ENCODE results near the gene POLE4.

- TF ChIP-seq, protein P1, sequence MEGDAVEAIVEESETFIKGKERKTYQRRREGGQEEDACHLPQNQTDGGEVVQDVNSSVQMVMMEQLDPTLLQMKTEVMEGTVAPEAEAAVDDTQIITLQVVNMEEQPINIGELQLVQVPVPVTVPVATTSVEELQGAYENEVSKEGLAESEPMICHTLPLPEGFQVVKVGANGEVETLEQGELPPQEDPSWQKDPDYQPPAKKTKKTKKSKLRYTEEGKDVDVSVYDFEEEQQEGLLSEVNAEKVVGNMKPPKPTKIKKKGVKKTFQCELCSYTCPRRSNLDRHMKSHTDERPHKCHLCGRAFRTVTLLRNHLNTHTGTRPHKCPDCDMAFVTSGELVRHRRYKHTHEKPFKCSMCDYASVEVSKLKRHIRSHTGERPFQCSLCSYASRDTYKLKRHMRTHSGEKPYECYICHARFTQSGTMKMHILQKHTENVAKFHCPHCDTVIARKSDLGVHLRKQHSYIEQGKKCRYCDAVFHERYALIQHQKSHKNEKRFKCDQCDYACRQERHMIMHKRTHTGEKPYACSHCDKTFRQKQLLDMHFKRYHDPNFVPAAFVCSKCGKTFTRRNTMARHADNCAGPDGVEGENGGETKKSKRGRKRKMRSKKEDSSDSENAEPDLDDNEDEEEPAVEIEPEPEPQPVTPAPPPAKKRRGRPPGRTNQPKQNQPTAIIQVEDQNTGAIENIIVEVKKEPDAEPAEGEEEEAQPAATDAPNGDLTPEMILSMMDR (IDR thresholded peaks at IDR 0.05) = no peak
- TF ChIP-seq POLR2A (IDR thresholded peaks at IDR 0.05) (no peak), POLR2AphosphoS5 (IDR thresholded peaks at IDR 0.05) (no peak), EP300 (IDR thresholded peaks at IDR 0.05) (no peak)
These were observed 30.8 kb upstream of the POLE4 start for GRCh38 chr2:74927621-74928020.
